Activated CD4-positive, alpha-beta T cell treated with anti-CD3 and anti-CD28 coated beads, Interleukin-2, amount 50 U/mL, for 4 hours (primary cell): ENCODE results near the gene DDC.

ENCODE experiments used
- DNase-seq, 2 experiments: peaks; one replicate each; pipeline ENCODE4 v3.0.0-alpha.2; 2020

DDC gene

DNA sequence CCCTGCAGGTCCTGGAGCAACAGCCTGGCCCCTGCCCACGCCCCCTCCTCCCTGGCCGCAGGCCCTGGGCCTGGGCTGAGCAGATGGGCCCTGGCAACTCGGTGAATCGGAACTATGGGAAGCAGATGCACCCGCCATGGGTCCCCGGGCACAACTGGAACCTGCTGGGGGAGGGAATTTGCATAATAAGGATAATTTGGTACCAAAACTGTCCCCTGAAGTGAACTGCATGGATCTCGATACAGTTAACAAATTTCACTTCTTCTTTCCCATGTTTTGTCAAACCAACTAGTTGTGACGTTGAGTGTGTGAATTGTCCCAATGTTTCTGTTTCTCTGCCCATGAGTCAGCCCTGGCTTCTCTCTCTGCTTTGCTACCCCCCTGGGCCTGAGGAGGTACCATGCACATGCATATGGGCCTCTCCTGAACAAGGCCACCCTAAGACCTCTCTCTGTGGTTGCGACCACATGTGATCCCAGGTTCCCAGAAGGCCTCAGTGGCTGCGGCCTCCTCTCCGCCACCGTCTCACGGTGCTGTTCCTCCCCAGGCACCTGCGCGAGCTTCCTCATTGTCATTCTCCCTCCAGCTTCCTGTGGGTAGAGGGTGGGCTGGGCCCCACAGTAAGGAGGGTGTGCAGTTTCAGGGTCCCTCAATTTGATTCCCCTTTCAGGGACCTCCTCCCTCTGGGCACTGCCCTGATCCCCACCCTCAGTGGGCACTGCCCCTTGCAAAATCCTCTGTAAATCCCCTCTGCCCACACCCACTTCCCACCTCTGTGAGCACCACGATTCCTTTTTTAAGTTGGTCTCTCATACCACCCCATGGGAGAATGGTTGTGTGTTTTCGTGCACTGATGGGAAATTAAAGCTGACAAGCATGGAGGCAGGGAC, 155.1 kb downstream of the DDC start:
- no peak for DNase-seq
